AG08396 (cell line): ENCODE results near the gene TBX21.
A peak's percentile ranks its signal among the peaks of the same experiment; 100 is the strongest.

ENCODE experiments used
- DNase-seq: peaks from one replicate; pipeline ENCODE4 v3.0.0; 2012; ENCODE audit warnings: low spot score, mixed read lengths

The TBX21 gene

GRCh38 chr17:47697906-47698711 lies 34.9 kb upstream of the TBX21 start:
- DNase-seq, result no peak

GRCh38 chr17:47698749-47699535 lies 34.1 kb upstream of the TBX21 start:
- peak; percentile 94 for DNase-seq

GRCh38 chr17:47699536-47699840 lies 33.5 kb upstream of the TBX21 start:
- DNase-seq, result no peak

GRCh38 chr17:47700471-47701449 lies 32.3 kb upstream of the TBX21 start:
- DNase-seq, result no peak

- no peak for DNase-seq
Observed at GRCh38 chr17:47701608-47702007, 31.4 kb upstream of the TBX21 start.

- no peak for DNase-seq
Observed at GRCh38 chr17:47702391-47702995, 30.5 kb upstream of the TBX21 start.

- no peak for DNase-seq
Observed at GRCh38 chr17:47703191-47703591, 29.8 kb upstream of the TBX21 start.

- no peak for DNase-seq
Observed at GRCh38 chr17:47703671-47704070, 29.4 kb upstream of the TBX21 start.

GRCh38 chr17:47704116-47704515 lies 28.9 kb upstream of the TBX21 start:
- DNase-seq, result no peak

GRCh38 chr17:47704736-47705135 lies 28.3 kb upstream of the TBX21 start:
- no peak for DNase-seq

- DNase-seq, result no peak
Observed at GRCh38 chr17:47705536-47706530, 27.2 kb upstream of the TBX21 start.

- DNase-seq, result no peak
Observed at GRCh38 chr17:47707056-47707804, 25.8 kb upstream of the TBX21 start.

- no peak for DNase-seq
Observed at GRCh38 chr17:47707884-47708283, 25.2 kb upstream of the TBX21 start.

- no peak for DNase-seq
Observed at GRCh38 chr17:47708312-47708863, 24.6 kb upstream of the TBX21 start.

- peak; percentile 78 for DNase-seq
Observed at GRCh38 chr17:47708864-47709541, 24.0 kb upstream of the TBX21 start.

GRCh38 chr17:47709594-47709993 lies 23.4 kb upstream of the TBX21 start:
- DNase-seq, result no peak

GRCh38 chr17:47711366-47712099 lies 21.5 kb upstream of the TBX21 start:
- no peak for DNase-seq

GRCh38 chr17:47712330-47713023 lies 20.6 kb upstream of the TBX21 start:
- DNase-seq, result no peak
